ES-I3 (cell line): ENCODE data around the gene GPR137.

ENCODE experiments used
- H3K36me3 ChIP-seq: 2 replicates; pipeline ENCODE4 v1.6.1; 2013; ENCODE audit warnings: mild to moderate bottlenecking, low read length, control low read depth, moderate library complexity; ENCODE audit not compliant: insufficient read depth
- H3K4me1 ChIP-seq: 2 replicates; pipeline ENCODE4 v1.6.1; 2013; ENCODE audit warnings: mild to moderate bottlenecking, control low read depth, low read length; ENCODE audit not compliant: insufficient read depth
- H3K9ac ChIP-seq: 2 replicates; pipeline ENCODE4 v1.6.1; 2013; ENCODE audit warnings: low read depth, mild to moderate bottlenecking, low read length, moderate library complexity
- H3K9me3 ChIP-seq: 2 replicates; pipeline ENCODE4 v1.6.1; 2013; ENCODE audit warnings: mild to moderate bottlenecking, low read length, moderate library complexity; ENCODE audit not compliant: control insufficient read depth, insufficient read depth

The GPR137 gene

GRCh38 chr11:64264371-64264852 lies 21.2 kb upstream of the GPR137 start:
- no peak overlapping the region for H3K9ac ChIP-seq
- peaks cover 4% of the 10 kb centered on the region for H3K36me3 ChIP-seq

GRCh38 chr11:64265176-64266160 lies 20.2 kb upstream of the GPR137 start:
- Histone ChIP-seq H3K4me1 (peaks cover 14% of the 10 kb centered on the region; the same call in 1 of the 2 replicates), H3K36me3 (peaks cover 4% of the 10 kb centered on the region), H3K9me3 (no peaks in the 10 kb centered on the region), H3K9ac (no peak overlapping the region)

More at GRCh38 chr11:64264371-64264852, 21.2 kb upstream of the GPR137 start:
- Histone ChIP-seq H3K9me3 (no peaks in the 10 kb centered on the region), H3K4me1 (peaks cover 14% of the 10 kb centered on the region; the same call in 1 of the 2 replicates)

DNA sequence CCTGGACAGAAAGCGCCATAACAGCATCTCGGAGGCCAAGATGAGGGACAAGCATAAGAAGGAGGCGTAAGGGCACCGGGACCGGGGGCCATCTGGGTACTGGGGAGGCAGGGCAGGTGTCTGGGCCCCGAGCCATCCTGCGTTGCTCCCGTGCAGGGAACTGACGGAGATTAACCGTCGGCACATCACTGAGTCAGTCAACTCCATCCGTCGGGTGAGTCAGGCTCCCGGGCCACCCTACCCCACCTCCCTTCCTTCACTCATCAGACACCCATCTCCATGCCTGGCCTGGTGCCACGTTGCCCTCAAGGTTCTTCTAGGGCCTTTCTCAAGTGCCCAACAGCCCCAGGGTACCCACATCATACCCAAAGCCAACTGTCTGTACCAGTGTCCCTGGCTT lies 19.3 kb upstream of the GPR137 start:
- no peak overlapping the region for H3K9ac ChIP-seq
- peaks cover 4% of the 10 kb centered on the region for H3K36me3 ChIP-seq
- H3K9me3 ChIP-seq, result no peaks in the 10 kb centered on the region
- H3K4me1 ChIP-seq, result peaks cover 14% of the 10 kb centered on the region; the same call in 1 of the 2 replicates

DNA sequence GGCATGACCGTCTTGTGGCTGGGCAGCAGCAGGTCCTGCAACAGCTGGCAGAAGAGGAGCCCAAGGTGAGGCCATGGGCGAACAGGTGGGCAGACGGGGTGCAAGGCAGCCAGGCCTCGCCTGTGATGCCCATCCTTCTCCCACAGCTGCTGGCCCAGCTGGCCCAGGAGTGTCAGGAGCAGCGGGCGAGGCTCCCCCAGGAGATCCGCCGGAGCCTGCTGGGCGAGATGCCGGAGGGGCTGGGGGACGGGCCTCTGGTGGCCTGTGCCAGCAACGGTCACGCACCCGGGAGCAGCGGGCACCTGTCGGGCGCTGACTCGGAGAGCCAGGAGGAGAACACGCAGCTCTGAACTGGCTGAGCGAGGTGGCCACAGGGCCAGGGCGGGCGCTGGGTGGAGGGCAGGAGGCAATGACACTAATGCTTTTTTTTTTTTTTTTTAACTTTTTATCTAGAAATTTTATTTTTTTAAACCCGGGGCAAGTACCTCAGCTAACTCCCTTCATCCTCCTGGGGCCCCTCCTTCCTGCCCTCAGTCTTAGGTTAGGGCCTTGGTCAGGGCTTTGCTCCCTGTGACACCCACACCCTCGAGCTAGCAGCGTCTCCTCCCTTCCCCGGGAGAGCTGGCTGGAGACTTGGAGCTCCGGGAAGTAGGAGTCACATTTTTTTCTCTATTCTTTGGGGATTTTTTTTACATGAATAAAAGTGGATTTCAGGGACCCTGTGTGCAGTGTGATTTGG lies 18.3 kb upstream of the GPR137 start:
- H3K9me3 ChIP-seq, result no peaks in the 10 kb centered on the region
- H3K4me1 ChIP-seq, result peaks cover 14% of the 10 kb centered on the region; the same call in 1 of the 2 replicates
- no peaks in the 10 kb centered on the region; the same call in none of the 2 replicates for H3K36me3 ChIP-seq
- H3K9ac ChIP-seq, result no peak overlapping the region

DNA sequence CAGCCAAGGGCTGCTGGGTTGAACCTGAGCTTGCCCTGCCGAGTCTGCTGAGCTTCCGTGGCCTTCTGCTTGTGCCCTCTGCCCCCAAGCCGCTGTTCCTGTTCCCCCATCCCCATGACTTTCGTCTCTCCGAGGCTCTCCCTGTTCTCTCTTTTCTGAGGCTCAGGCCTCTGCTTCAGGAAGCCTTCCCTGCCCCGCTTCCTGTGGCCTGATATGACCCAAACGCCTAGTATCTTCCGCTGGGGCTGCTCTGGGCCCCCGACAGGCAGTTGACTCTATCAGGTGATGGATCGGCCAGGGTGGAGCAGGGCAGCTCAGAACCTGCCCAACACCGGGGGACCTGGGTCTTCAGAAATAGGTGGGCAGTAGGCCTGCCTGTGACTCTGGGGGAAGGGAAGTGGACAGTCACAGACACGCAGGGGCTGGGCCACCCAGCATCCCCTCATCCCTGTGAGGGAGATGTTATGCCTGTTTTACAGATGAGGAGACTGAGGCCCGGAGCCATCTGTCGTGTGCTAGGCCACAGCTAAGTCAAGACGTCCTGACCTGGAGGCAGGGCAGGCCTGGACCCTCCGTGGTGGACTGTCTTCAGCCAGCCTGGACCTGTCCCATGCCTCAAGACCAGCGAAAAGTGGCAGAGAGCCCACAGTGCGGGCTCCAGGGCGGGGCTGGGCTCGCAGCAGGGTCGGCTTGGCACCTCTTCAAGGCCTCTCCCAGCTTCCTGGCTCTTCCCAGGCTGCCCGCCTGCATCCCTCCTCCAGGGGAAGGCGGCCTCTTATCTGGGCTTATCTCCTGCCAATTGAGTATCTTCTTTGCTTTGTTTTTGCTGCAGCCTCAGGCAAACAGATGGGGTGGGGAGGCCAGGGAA lies 17.4 kb upstream of the GPR137 start:
- H3K9ac ChIP-seq, result peak overlapping the region; percentile 88
- H3K4me1 ChIP-seq, result peaks cover 12% of the 10 kb centered on the region; the same call in 1 of the 2 replicates
- H3K36me3 ChIP-seq, result no peaks in the 10 kb centered on the region; the same call in 1 of the 2 replicates

DNA sequence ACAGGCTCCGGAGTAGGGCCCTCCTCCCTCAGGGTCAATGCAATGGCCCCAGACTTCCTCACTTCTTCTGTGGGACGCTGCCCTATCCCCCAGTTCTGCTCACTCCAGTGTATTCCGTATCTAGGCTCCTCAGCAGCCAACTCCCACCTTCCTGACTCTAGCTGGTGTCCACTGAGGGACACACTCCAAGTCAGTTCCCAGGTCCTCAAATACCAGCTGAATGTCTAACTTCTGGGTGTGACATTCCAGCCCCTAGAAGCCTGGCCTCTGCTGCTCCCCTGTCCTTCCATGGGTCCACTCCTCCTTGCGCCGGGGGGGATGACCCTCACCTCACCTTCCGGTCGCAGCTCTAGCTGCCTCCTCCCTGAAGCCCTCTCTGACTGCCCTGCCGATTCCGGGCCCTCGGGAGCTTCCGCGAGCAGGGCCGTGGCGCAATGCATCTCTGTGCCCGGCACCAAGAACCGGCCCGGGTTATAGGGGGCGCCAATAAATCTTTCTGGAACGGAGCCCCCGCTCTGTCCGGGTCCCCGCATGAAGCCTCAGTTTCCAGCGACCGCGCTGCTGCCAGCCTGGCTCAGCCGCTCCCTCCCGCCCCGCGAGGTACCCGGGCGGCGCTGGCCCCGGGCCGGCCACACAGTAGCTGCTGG lies 16.6 kb upstream of the GPR137 start:
- Histone ChIP-seq H3K9me3 (no peaks in the 10 kb centered on the region), H3K36me3 (no peaks in the 10 kb centered on the region; the same call in 1 of the 2 replicates), H3K9ac (peak overlapping the region; percentile 88), H3K4me1 (peaks cover 5% of the 10 kb centered on the region; the same call in 1 of the 2 replicates)

More for the DNA sequence above, 17.4 kb upstream of the GPR137 start:
- no peaks in the 10 kb centered on the region for H3K9me3 ChIP-seq

GRCh38 chr11:64269540-64270220 lies 16.0 kb upstream of the GPR137 start:
- Histone ChIP-seq H3K9ac (peak overlapping the region; percentile 88), H3K4me1 (peaks cover 5% of the 10 kb centered on the region; the same call in 1 of the 2 replicates), H3K36me3 (no peaks in the 10 kb centered on the region; the same call in 1 of the 2 replicates), H3K9me3 (no peaks in the 10 kb centered on the region)

GRCh38 chr11:64275031-64275800 lies 10.4 kb upstream of the GPR137 start:
- H3K36me3 ChIP-seq, result no peaks in the 10 kb centered on the region
- H3K9me3 ChIP-seq, result no peaks in the 10 kb centered on the region
- no peak overlapping the region for H3K9ac ChIP-seq
- H3K4me1 ChIP-seq, result peaks cover 8% of the 10 kb centered on the region; the same call in 1 of the 2 replicates

- Histone ChIP-seq H3K36me3 (no peaks in the 10 kb centered on the region), H3K4me1 (peaks cover 8% of the 10 kb centered on the region; the same call in 1 of the 2 replicates), H3K9me3 (no peaks in the 10 kb centered on the region), H3K9ac (no peak overlapping the region)
These were observed 9.8 kb upstream of the GPR137 start for GRCh38 chr11:64275841-64276240.

DNA sequence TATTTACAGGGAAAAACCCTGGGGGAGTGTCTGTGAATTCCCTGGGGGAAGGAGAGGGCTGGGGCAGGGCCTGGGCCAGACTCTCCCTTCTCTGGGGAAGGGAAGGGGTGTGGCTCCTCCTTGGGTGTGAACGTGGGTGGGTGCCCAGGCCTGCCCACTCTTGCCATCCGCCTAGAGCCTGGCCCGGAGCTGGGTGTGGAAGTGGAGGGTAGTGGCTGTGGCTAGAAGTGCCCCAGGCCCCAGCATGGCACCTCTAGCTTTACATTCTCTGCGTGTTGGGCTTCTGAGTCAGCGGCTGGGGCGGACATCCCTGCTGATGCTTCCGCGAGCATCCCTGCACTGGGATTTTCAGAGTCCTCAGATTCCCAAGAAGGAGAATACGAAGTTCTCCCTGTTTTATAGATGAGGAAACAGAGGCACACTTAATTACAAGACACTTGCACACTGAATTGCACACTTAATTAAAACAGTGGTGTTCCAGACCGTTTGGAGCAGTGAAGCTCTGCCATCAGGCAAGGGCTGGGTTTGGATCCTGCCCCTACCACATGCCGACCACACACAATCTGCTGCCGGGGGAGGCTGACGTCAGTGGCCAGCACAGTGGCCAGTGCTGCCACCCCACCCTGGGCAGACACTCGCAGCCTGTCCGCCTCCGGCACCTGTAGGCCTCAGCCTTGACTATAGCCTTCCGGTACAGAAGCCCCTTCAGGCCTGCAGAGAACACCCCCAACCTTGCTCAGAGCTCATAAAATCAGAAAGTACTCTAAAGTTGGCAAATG lies 8.8 kb upstream of the GPR137 start:
- no peaks in the 10 kb centered on the region for H3K36me3 ChIP-seq
- H3K4me1 ChIP-seq, result peaks cover 8% of the 10 kb centered on the region; the same call in 1 of the 2 replicates
- no peak overlapping the region for H3K9ac ChIP-seq
- no peaks in the 10 kb centered on the region for H3K9me3 ChIP-seq

GRCh38 chr11:64278576-64279190 lies 7.0 kb upstream of the GPR137 start:
- no peak overlapping the region for H3K9ac ChIP-seq
- no peaks in the 10 kb centered on the region for H3K9me3 ChIP-seq
- H3K36me3 ChIP-seq, result no peaks in the 10 kb centered on the region; the same call in 1 of the 2 replicates
- H3K4me1 ChIP-seq, result peaks cover 8% of the 10 kb centered on the region; the same call in 1 of the 2 replicates
